ENCODE measurements around the gene DGKG.

Gene DGKG

DNA sequence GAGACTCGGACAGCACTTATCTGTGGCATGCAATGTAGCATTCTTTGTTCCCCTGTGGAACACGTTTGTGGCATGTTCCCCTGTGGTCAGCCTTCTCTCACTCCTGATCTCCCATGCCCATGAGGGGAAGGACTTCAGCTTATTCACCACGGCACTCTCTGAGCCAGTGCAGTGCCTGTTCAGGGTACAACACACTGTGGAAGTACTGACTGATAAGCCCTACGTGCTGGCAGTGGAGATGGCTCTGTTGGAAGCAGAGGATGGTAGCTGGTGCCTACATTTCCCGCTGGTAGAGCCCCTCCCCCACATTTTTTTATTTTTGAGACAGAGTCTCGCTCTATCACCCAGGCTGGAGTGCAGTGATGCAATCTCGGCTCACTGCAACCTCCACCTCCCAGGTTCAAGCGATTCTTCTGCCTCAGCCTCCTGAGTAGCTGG is 209.7 kb downstream of the DGKG start:
- H3K9me3 ChIP-seq (ENCODE audit: severe bottlenecking), result no peaks in the 10 kb centered on the region
- H3K27me3 ChIP-seq (ENCODE audit: insufficient read depth, poor library complexity, severe bottlenecking), result no peaks in the 10 kb centered on the region
- no peak overlapping the region for H3K4me3 ChIP-seq (ENCODE audit: severe bottlenecking)
- no peak overlapping the region for H3K27ac ChIP-seq (ENCODE audit: poor library complexity, severe bottlenecking)
- DNase-seq (ENCODE audit: low spot score) (no peak), ATAC-seq (ENCODE audit: low read depth) (no peak)
- H3K36me3 ChIP-seq (ENCODE audit: low read depth), result no peaks in the 10 kb centered on the region
- no peaks in the 10 kb centered on the region for H3K4me1 ChIP-seq (ENCODE audit: insufficient read depth, poor library complexity, severe bottlenecking)
- TF ChIP-seq, protein P1, sequence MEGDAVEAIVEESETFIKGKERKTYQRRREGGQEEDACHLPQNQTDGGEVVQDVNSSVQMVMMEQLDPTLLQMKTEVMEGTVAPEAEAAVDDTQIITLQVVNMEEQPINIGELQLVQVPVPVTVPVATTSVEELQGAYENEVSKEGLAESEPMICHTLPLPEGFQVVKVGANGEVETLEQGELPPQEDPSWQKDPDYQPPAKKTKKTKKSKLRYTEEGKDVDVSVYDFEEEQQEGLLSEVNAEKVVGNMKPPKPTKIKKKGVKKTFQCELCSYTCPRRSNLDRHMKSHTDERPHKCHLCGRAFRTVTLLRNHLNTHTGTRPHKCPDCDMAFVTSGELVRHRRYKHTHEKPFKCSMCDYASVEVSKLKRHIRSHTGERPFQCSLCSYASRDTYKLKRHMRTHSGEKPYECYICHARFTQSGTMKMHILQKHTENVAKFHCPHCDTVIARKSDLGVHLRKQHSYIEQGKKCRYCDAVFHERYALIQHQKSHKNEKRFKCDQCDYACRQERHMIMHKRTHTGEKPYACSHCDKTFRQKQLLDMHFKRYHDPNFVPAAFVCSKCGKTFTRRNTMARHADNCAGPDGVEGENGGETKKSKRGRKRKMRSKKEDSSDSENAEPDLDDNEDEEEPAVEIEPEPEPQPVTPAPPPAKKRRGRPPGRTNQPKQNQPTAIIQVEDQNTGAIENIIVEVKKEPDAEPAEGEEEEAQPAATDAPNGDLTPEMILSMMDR (IDR thresholded peaks at IDR 0.05; ENCODE audit: poor library complexity, severe bottlenecking), result no peak

DNA sequence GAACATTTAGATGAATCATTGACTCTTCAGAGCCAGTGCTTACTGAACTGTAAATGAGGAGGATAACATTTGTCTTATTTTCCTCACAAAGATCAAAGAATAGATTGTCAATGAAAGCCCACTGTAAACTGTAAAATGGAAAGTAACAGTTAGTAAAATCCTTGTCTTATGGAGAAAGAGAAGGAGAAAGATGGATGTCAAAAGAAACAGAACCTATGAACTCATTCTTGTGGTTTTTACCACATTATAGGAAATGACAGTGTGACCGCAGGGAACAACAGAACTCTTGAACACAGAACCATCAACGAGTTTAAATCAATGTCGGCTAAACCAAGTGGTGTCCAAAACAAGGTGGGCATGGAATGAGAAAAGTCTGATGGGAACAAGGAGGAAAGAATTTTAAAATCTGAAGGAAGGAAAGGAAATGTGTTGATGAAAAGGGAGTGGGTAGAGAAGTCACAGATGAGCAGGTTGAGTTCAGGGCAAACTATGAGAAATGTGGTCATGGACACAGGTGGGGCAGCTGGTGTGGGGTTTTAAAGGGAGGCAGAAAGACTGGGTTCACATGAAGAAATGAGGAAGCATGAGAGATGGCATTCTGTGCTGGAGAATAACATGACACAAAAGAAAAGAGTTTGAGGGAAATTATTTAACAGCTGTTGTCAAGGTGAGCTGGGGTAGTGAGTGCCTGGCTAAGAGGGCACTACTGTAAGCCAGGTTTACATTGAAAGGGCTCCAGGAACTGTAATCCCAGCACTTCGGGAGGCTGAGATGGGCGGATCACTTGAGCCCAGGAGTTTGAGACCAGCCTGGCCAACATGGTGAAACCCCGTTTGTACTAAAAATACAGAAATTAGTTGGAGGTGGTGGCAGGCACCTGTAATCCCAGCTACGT is 210.7 kb downstream of the DGKG start:
- no peak for DNase-seq (ENCODE audit: low spot score)
- Histone ChIP-seq H3K27me3 (ENCODE audit: insufficient read depth, poor library complexity, severe bottlenecking) (no peaks in the 10 kb centered on the region), H3K4me3 (ENCODE audit: severe bottlenecking) (no peak overlapping the region), H3K4me1 (ENCODE audit: insufficient read depth, poor library complexity, severe bottlenecking) (no peaks in the 10 kb centered on the region), H3K27ac (ENCODE audit: poor library complexity, severe bottlenecking) (no peak overlapping the region), H3K36me3 (ENCODE audit: low read depth) (no peaks in the 10 kb centered on the region), H3K9me3 (ENCODE audit: severe bottlenecking) (no peaks in the 10 kb centered on the region)
- ATAC-seq (ENCODE audit: low read depth), result no peak
- TF ChIP-seq, protein P1 (IDR thresholded peaks at IDR 0.05; ENCODE audit: poor library complexity, severe bottlenecking), result no peak

DNA sequence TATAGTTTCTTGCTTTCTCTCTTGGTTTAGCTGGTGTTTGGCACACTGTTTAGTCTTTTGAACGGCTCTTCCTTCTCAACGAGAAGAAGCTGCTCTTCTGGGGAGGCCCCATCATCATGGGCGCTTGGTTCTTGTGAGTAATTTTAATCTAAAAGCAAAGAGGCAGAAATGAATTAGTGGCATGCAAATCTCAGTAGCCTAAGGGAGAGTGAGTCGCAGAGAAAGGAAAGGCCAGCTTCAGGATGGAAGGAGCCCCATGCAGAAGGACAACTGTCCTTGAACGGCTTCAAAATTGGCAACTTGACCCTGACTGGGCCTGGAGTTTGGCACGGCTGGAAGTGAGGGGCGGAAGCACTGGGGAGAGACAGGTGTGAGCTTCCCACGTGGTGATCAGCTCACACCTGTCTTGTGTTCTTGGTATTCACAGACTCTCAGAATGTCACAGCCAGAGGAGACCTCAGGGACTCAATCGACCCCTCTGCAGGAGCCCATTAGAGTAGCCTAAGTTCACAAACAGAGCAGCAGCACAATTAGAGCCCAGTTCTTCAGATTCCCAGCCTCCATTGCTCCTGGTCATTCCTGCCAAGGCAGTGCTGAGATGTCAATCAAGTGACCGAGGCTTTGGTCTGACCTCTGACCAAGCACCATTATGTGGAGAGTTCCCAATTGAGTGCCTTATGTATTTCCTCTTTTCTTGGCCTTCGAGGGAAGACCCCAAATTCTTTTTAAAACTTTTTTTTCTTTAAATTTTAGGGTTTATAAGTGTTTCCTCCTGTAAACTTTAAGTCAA is 211.8 kb downstream of the DGKG start:
- H3K4me1 ChIP-seq (ENCODE audit: insufficient read depth, poor library complexity, severe bottlenecking), result no peaks in the 10 kb centered on the region
- ATAC-seq (ENCODE audit: low read depth) (no peak), DNase-seq (ENCODE audit: low spot score) (no peak)
- no peak overlapping the region for H3K4me3 ChIP-seq (ENCODE audit: severe bottlenecking)
- H3K36me3 ChIP-seq (ENCODE audit: low read depth), result no peaks in the 10 kb centered on the region
- TF ChIP-seq, protein P1 (IDR thresholded peaks at IDR 0.05; ENCODE audit: poor library complexity, severe bottlenecking), result no peak
- no peak overlapping the region for H3K27ac ChIP-seq (ENCODE audit: poor library complexity, severe bottlenecking)
- H3K9me3 ChIP-seq (ENCODE audit: severe bottlenecking), result no peaks in the 10 kb centered on the region
- H3K27me3 ChIP-seq (ENCODE audit: insufficient read depth, poor library complexity, severe bottlenecking), result no peaks in the 10 kb centered on the region

DNA sequence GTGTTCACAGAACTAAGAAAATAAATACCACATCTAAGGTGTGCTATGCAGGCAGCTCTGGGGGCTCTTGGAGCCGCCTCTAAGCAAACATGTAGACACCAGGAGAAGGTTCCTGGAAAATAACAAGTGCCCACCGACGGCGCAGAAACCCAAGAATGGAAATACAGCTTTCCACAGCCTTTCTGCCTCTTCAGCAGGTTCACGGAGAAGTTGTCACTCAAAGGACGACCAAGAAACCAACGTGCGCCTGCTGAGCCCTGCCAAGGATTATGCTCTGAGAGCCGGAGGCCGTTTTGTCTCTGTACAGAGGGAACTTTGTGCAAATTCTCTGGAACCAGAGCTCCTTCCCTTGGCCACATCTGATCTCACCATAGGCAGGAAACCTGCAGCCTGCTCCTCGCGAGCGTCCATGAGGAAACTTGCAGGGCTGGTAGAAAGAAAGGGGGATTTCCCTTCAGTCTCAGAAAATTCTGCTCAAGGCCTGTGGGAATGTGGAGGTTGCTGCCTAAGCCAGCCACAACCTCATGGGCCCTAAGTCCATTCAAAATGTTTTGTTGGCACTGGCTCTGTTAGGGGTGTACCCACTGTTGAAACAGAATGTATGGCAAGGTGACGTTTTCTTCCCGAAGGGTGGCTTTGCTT is 212.6 kb downstream of the DGKG start:
- H3K4me3 ChIP-seq (ENCODE audit: severe bottlenecking), result no peak overlapping the region
- no peak for DNase-seq (ENCODE audit: low spot score)
- no peak for ATAC-seq (ENCODE audit: low read depth)
- TF ChIP-seq, protein P1 (IDR thresholded peaks at IDR 0.05; ENCODE audit: poor library complexity, severe bottlenecking), result no peak
- H3K36me3 ChIP-seq (ENCODE audit: low read depth), result no peaks in the 10 kb centered on the region
- no peaks in the 10 kb centered on the region for H3K27me3 ChIP-seq (ENCODE audit: insufficient read depth, poor library complexity, severe bottlenecking)
- no peaks in the 10 kb centered on the region for H3K4me1 ChIP-seq (ENCODE audit: insufficient read depth, poor library complexity, severe bottlenecking)
- no peak overlapping the region for H3K27ac ChIP-seq (ENCODE audit: poor library complexity, severe bottlenecking)
- no peaks in the 10 kb centered on the region for H3K9me3 ChIP-seq (ENCODE audit: severe bottlenecking)

Measured in RWPE2 (cell line).